ENCODE measurements around the gene HK2.
"Not testable (repeated sequence)": the region's sequence is repeated elsewhere in the genome, so short reads cannot be mapped to it uniquely, and the experiment has no call there.

Gene HK2

DNA sequence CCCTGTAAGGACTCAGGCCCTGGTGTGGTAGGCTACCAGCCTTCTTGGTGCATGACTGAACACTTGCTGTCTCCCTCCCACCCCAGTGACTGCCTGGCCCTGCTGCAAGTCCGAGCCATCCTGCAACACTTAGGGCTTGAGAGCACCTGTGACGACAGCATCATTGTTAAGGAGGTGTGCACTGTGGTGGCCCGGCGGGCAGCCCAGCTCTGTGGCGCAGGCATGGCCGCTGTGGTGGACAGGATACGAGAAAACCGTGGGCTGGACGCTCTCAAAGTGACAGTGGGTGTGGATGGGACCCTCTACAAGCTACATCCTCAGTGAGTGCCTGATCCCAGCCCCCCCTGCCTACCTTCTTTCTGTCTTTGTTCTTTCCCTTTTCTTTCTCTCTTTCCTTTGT lies 55.2 kb downstream of the HK2 start:
- no peak for DNase-seq (ENCODE audit: low read depth)
- H3K4me3 ChIP-seq (ENCODE audit: low read length) = no peak overlapping the region
- TF ChIP-seq, protein P1, sequence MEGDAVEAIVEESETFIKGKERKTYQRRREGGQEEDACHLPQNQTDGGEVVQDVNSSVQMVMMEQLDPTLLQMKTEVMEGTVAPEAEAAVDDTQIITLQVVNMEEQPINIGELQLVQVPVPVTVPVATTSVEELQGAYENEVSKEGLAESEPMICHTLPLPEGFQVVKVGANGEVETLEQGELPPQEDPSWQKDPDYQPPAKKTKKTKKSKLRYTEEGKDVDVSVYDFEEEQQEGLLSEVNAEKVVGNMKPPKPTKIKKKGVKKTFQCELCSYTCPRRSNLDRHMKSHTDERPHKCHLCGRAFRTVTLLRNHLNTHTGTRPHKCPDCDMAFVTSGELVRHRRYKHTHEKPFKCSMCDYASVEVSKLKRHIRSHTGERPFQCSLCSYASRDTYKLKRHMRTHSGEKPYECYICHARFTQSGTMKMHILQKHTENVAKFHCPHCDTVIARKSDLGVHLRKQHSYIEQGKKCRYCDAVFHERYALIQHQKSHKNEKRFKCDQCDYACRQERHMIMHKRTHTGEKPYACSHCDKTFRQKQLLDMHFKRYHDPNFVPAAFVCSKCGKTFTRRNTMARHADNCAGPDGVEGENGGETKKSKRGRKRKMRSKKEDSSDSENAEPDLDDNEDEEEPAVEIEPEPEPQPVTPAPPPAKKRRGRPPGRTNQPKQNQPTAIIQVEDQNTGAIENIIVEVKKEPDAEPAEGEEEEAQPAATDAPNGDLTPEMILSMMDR (IDR thresholded peaks at IDR 0.05; ENCODE audit: insufficient read depth, low read depth, low read length, missing control alignments) = no peak

GRCh38 chr2:74890711-74891110 lies 56.8 kb downstream of the HK2 start:
- no peak for DNase-seq (ENCODE audit: low read depth)
- TF ChIP-seq, protein P1 (IDR thresholded peaks at IDR 0.05; ENCODE audit: insufficient read depth, low read depth, low read length, missing control alignments) = no peak
- H3K4me3 ChIP-seq (ENCODE audit: low read length) = no peak overlapping the region

DNA sequence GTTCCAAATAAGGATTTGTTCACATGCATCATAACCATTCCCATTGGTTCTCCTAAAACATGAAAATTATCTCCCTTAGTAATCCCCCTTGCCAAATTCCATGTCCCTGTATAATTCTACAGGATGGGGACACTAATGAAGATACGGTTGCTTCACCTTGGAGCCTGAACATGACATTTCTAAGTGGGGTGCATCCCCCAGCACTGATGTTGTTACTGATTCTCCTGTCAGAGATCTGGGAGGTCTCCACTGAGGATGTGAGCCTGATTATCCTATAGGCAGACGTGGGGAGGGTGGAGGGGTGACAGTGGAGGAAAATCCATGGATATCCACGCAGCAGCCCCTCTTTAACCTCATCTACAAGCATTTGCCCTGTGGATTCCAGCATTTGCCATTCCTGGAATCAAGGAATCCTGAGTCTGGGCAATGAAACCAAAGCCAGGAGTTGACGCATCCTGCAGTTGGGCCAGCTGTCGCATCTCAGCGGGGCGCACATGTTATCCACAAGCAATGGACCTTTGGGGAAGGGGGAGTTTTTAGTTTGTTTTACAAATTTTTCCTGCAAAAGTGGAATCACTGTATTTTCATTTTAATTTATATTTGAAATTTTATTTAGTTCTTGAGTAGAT lies 57.3 kb downstream of the HK2 start:
- TF ChIP-seq, protein P1 (IDR thresholded peaks at IDR 0.05; ENCODE audit: insufficient read depth, low read depth, low read length, missing control alignments) = no peak
- H3K4me3 ChIP-seq (ENCODE audit: low read length) = no peak overlapping the region
- no peak for DNase-seq (ENCODE audit: low read depth)

DNA sequence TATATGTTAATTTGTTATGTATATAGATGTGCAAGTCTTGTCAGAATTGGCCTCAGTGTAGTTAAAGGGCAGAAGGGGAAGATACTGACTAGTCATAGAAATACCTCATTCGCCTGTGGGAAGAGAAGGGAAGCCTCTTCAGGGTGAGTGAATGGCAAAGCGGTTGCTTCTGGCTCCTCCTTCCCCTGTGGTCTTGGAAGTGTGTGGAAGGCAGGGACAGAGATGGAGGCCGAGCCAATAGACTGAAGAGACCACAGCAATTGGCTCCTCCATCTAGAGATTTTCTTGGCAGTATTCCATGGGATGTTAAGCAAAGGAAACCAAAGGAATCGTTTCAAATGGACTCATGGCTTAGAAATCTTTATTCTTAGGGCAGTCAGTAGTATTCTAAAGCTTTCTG lies 57.9 kb downstream of the HK2 start:
- not testable (repeated sequence) for DNase-seq (ENCODE audit: low read depth)

DNA sequence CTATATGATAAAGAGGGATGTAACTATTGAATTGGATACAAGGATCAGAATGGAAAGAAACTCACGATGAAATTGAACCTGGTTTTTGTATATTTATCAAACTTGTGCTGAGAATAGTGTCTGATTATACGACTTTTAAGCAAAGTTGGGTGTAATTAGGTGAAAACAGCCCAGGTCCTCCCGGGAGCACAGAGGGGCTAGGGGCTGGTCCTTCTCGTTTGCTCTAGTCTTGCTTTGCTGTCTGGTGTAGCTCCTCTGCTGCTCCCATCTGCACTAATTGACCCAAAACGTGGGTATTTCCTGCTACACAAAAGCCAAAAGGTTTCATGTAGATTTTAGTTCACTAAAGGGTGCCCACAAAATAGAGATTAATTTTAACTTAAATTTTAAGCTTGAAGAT lies 58.7 kb downstream of the HK2 start:
- DNase-seq (ENCODE audit: low read depth) = no peak
- TF ChIP-seq, protein P1 (IDR thresholded peaks at IDR 0.05; ENCODE audit: insufficient read depth, low read depth, low read length, missing control alignments) = no peak
- no peak overlapping the region for H3K4me3 ChIP-seq (ENCODE audit: low read length)

More for the DNA sequence above, 57.9 kb downstream of the HK2 start:
- H3K4me3 ChIP-seq (ENCODE audit: low read length) = not testable (repeated sequence)

DNA sequence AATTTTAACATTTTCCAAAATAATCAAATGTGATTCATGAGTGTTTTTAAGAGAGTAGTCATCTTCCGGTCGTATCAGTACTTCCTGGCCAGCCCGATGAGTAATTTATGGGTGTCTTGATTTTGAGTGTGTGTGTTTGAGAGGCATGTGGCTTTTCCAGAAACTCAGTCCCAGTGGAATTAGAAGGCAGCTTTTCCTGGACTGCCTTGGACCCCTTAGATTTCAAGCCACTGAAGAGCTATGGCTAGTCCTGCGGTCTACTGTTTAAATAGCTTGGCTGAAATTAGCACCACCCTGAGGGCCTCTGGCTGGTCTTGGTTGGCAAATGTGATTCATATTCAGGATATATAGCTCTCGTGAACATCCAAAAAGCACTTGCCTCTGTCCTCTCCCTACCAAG lies 59.4 kb downstream of the HK2 start:
- TF ChIP-seq, protein P1 (IDR thresholded peaks at IDR 0.05; ENCODE audit: insufficient read depth, low read depth, low read length, missing control alignments) = no peak
- peak; percentile 84 for DNase-seq (ENCODE audit: low read depth)
- H3K4me3 ChIP-seq (ENCODE audit: low read length) = no peak overlapping the region

DNA sequence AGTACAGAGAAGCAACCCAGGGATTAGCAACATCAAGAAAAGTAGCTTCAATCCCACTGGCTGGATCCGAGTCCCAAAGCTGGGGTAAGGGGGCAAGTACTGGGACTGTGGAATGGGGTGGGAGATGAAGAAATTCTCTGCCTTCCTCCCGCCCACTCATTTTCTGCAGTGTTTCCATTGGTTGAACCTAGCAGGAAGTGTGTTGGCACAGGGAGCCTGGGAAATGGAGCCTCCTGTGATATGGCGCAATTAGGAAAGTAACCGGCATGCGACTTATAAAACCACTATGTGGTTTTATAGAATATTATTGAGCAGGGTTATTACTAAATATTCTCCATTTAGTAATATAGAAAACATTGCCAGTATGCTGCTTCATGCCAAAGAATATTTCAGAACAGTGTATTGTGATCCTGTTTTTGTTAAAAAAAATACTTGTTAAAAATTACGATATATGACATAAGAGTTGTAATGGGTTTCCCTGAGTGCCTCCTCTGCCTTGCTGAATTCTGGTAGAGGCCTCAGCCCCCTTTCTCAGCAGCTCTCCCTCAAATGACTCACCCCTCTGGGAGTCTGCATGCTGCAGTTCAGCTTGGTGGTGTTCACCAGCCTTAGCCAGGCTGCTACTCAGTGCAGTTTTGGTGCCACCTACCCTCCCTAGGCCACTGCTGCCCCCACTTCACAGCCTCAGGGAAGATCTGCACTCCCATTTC lies 60.5 kb downstream of the HK2 start:
- TF ChIP-seq, protein P1 (IDR thresholded peaks at IDR 0.05; ENCODE audit: insufficient read depth, low read depth, low read length, missing control alignments) = no peak
- no peak for DNase-seq (ENCODE audit: low read depth)
- H3K4me3 ChIP-seq (ENCODE audit: low read length) = no peak overlapping the region

Data from epithelial cell of esophagus (primary cell).